ENCODE measurements around the gene GIGYF1.
A peak's percentile ranks its signal among the peaks of the same experiment; 100 is the strongest.

GRCh38 chr7:100691676-100692577, 2.1 kb downstream of the GIGYF1 start:
- TF ChIP-seq POLR2AphosphoS5 (IDR thresholded peaks at IDR 0.05) (no peak), TAF1 (IDR thresholded peaks at IDR 0.05; ENCODE audit: low read depth) (no peak), RAD21 (conservative IDR thresholded peaks at IDR 0.05) (peak; percentile 72), MXI1 (conservative IDR thresholded peaks at IDR 0.05; ENCODE audit: poor library complexity, severe bottlenecking) (peak; percentile 46)
- TF ChIP-seq, protein P1, sequence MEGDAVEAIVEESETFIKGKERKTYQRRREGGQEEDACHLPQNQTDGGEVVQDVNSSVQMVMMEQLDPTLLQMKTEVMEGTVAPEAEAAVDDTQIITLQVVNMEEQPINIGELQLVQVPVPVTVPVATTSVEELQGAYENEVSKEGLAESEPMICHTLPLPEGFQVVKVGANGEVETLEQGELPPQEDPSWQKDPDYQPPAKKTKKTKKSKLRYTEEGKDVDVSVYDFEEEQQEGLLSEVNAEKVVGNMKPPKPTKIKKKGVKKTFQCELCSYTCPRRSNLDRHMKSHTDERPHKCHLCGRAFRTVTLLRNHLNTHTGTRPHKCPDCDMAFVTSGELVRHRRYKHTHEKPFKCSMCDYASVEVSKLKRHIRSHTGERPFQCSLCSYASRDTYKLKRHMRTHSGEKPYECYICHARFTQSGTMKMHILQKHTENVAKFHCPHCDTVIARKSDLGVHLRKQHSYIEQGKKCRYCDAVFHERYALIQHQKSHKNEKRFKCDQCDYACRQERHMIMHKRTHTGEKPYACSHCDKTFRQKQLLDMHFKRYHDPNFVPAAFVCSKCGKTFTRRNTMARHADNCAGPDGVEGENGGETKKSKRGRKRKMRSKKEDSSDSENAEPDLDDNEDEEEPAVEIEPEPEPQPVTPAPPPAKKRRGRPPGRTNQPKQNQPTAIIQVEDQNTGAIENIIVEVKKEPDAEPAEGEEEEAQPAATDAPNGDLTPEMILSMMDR (IDR thresholded peaks at IDR 0.05; ENCODE audit: poor library complexity, severe bottlenecking), result peak; percentile 85
